Measurements from ENCODE around the gene BANF2. TPM values are rescaled to one million over a fixed set of nuclear protein-coding genes. Genes with fewer than 3 reads are reported as not detected.

The BANF2 gene
- polyA plus RNA-seq, 1 of the 3 experiments (the other 2 are of a cell fraction), result not detected

- no peaks in the 10 kb centered on the region for H3K9me3 ChIP-seq
- H3F3A ChIP-seq (replicated peaks; ENCODE audit: insufficient read depth), result no peaks in the 10 kb centered on the region
- no peaks in the 10 kb centered on the region for H3K79me2 ChIP-seq (ENCODE audit: insufficient read depth)
- H4K20me1 ChIP-seq (ENCODE audit: insufficient read depth), result no peaks in the 10 kb centered on the region
- H3K4me3 ChIP-seq (ENCODE audit: low read depth in 2 of 2, low read length in 1 of 2), result no peak overlapping the region
- H3K4me1 ChIP-seq (ENCODE audit: control insufficient read depth in 1 of 2, insufficient read depth in 2 of 2, low read depth in 1 of 2, low read length in 1 of 2), result no peaks in the 10 kb centered on the region
- H3K9ac ChIP-seq, result no peak overlapping the region
- WGBS (ENCODE audit: low lambda C conversion rate), result 53% methylated on average over 7 of the region's 7 CpGs
- no peaks in the 10 kb centered on the region for H3K36me3 ChIP-seq (replicated peaks in 1 of 2; ENCODE audit: control insufficient read depth in 1 of 2, insufficient read depth in 2 of 2, low read length in 1 of 2)
- DNase-seq, result no peak
- H3K27me3 ChIP-seq (ENCODE audit: insufficient read depth), result no peaks in the 10 kb centered on the region; the same call in 1 of the 2 replicates
- no peak overlapping the region for H3K4me2 ChIP-seq
- no peak overlapping the region for H3K27ac ChIP-seq (ENCODE audit: low read depth in 2 of 2, low read length in 1 of 2)
- no peak for TF ChIP-seq FOXJ3 (CRISPR knock-in tag; IDR thresholded peaks at IDR 0.05)
- no peak for TF ChIP-seq PBX3 (IDR thresholded peaks at IDR 0.05)
- no peak for TF ChIP-seq CTCF (IDR thresholded peaks at IDR 0.05)
- no peak for TF ChIP-seq MXI1 (IDR thresholded peaks at IDR 0.05; ENCODE audit: low read depth, low read length)
- TF ChIP-seq SIN3A (IDR thresholded peaks at IDR 0.05; ENCODE audit: borderline replicate concordance, low read depth, low read length), result no peak
- TF ChIP-seq ZBTB33 (IDR thresholded peaks at IDR 0.05; ENCODE audit: borderline replicate concordance, low read depth), result no peak
- TF ChIP-seq GATA2 (CRISPR knock-in tag; IDR thresholded peaks at IDR 0.05), result no peak
- no peak for TF ChIP-seq POLR2AphosphoS5 (IDR thresholded peaks at IDR 0.05; ENCODE audit: low read depth, low read length)
- TF ChIP-seq ELF1 (IDR thresholded peaks at IDR 0.05), result no peak
- no peak for TF ChIP-seq FOSL2 (IDR thresholded peaks at IDR 0.05; ENCODE audit: borderline replicate concordance, low read depth)
- no peak for TF ChIP-seq MEF2A (IDR thresholded peaks at IDR 0.05; ENCODE audit: borderline replicate concordance, low read depth)
- no peak for TF ChIP-seq TCF12 (IDR thresholded peaks at IDR 0.05)
- ChIA-PET CTCF (no interaction called here), POLR2A (no interaction called here)
- H2AFZ ChIP-seq (ENCODE audit: low read depth), result no peak overlapping the region
- no peaks in the 10 kb centered on the region for H3K9me2 ChIP-seq
These were observed 62.6 kb downstream of the BANF2 start for GRCh38 chr20:17762243-17762872.
